ENCODE data around the gene C1D.

DNA sequence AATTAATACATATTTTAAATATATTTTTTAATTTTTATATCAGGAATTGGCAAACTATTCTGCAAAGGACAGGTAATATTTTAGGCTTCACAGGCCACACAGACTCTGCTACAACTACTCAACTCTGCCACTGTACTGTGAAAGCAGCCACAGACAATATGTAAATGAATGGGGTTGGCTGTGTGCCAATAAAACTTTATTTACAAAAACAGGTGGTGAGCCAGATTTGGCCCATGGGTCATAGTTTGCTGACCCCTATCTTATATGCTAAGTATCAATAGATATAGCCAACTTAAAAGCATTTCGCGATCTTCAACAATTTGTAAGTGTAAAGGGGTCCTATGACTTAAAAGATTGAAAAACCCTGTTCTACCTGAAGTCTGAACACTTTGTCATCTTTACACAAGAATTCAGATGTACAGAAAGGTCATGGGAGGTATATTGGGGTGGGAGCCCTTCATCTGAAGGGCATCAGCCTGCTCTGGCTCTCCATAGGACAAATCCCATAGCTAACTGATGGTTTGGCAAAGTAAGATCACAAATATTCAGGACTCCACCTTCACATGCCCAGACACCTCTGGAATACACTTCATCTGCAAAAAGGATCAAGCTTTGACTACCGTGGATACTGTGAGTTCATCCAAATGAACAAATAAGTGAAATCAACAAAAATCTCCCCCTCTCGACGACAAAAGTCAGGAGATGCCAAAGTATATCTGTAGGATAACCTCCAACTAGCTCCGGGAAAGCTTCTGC is 65.9 kb downstream of the C1D start:
- TF ChIP-seq, protein P1, sequence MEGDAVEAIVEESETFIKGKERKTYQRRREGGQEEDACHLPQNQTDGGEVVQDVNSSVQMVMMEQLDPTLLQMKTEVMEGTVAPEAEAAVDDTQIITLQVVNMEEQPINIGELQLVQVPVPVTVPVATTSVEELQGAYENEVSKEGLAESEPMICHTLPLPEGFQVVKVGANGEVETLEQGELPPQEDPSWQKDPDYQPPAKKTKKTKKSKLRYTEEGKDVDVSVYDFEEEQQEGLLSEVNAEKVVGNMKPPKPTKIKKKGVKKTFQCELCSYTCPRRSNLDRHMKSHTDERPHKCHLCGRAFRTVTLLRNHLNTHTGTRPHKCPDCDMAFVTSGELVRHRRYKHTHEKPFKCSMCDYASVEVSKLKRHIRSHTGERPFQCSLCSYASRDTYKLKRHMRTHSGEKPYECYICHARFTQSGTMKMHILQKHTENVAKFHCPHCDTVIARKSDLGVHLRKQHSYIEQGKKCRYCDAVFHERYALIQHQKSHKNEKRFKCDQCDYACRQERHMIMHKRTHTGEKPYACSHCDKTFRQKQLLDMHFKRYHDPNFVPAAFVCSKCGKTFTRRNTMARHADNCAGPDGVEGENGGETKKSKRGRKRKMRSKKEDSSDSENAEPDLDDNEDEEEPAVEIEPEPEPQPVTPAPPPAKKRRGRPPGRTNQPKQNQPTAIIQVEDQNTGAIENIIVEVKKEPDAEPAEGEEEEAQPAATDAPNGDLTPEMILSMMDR (IDR thresholded peaks at IDR 0.05): no peak
- no peak for TF ChIP-seq POLR2A (IDR thresholded peaks at IDR 0.05)
